KMS-11 (cell line): Measurements from ENCODE around the gene BTBD2.

ENCODE experiments used
- H2AFZ ChIP-seq: fragments of 200-600 bp; sonication (generic); 2 replicates; pipeline ENCODE4 v1.6.1; 2016; ENCODE audit warnings: antibody characterized with exemption, mixed run types, low read depth
- H3K27ac ChIP-seq: fragments of 200-600 bp; sonication (generic); 2 replicates; pipeline ENCODE4 v1.6.1; 2016; ENCODE audit warnings: mild to moderate bottlenecking, mixed run types
- H3K27me3 ChIP-seq: fragments of 200-600 bp; sonication (generic); 2 replicates; pipeline ENCODE4 v1.6.1; 2017; ENCODE audit warnings: mild to moderate bottlenecking, low read depth, mixed run types, moderate library complexity; ENCODE audit not compliant: insufficient read depth
- H3K36me3 ChIP-seq: fragments of 200-600 bp; sonication (generic); 2 replicates; pipeline ENCODE4 v1.6.1; 2017; ENCODE audit warnings: mild to moderate bottlenecking, mixed run types; ENCODE audit not compliant: insufficient read depth
- H3K4me1 ChIP-seq: fragments of 200-600 bp; sonication (generic); 2 replicates; pipeline ENCODE4 v1.6.1; 2016; ENCODE audit warnings: mild to moderate bottlenecking, low read depth, mixed run types; ENCODE audit not compliant: poor library complexity, severe bottlenecking
- H3K4me2 ChIP-seq: fragments of 200-600 bp; sonication (generic); 2 replicates; pipeline ENCODE4 v1.7.0; 2016; ENCODE audit warnings: mild to moderate bottlenecking, mixed run types
- H3K4me3 ChIP-seq: fragments of 200-600 bp; sonication (generic); IDR thresholded peaks from 2 replicates; pipeline ENCODE4 v1.6.1; 2017; ENCODE audit warnings: low read depth, low read length, mixed read lengths; ENCODE audit not compliant: insufficient read depth
- H3K79me2 ChIP-seq: fragments of 200-600 bp; sonication (generic); 2 replicates; pipeline ENCODE4 v1.6.1; 2016; ENCODE audit warnings: low read depth, mixed run types; ENCODE audit not compliant: insufficient read depth
- H3K9ac ChIP-seq: fragments of 200-600 bp; sonication (generic); 2 replicates; pipeline ENCODE4 v1.6.1; 2016; ENCODE audit warnings: mild to moderate bottlenecking, mixed run types
- H4K20me1 ChIP-seq: fragments of 200-600 bp; sonication (generic); 2 replicates; pipeline ENCODE4 v1.6.1; 2016; ENCODE audit warnings: mild to moderate bottlenecking, mixed run types; ENCODE audit not compliant: insufficient read depth
- TF ChIP-seq, protein P1 (sequence below): fragments of 200-600 bp; sonication (generic); conservative IDR thresholded peaks from 2 replicates; pipeline ENCODE4 v1.6.1; 2017; ENCODE audit warnings: low read depth, mild to moderate bottlenecking, antibody characterized with exemption, low read length, moderate library complexity, mixed read lengths

The BTBD2 gene

DNA sequence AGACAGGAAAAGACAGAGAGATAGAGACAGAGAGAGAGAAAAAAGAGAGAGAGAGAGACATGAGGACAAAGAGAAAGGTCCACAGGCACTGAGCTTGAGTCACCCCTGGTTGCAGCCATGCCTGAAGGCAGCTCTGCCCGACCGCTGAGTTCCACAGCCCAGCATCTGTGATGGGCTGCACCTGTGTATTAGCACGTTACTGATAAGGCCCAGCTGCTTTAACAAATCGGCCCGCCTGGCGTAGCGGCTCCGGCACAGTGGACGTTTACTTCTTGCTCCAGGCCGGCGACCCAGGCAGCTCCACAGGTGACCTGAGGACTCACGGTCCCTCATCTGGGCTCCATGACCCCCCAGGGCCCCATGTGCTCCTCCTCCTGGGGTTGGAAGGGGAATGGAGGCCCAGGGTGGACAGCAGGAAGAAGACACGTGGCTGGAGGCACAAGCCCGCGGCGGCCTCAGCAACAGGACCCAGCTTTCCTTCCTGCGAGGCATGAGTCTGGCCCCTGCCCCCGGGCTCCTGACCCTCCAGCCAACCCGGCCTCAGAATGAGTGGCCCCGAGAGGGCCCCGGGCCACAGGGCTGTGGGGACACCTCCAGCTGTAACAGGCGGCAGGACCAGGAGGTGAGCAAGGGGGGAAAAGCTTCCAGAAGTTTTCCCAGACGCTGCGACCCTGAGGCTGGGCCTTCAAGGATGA, 78.5 kb downstream of the BTBD2 start:
- no peaks in the 10 kb centered on the region for H4K20me1 ChIP-seq
- H3K27me3 ChIP-seq: no peaks in the 10 kb centered on the region
- no peaks in the 10 kb centered on the region for H3K36me3 ChIP-seq
- no peak overlapping the region for H3K27ac ChIP-seq
- no peak overlapping the region for H3K9ac ChIP-seq
- TF ChIP-seq, protein P1, sequence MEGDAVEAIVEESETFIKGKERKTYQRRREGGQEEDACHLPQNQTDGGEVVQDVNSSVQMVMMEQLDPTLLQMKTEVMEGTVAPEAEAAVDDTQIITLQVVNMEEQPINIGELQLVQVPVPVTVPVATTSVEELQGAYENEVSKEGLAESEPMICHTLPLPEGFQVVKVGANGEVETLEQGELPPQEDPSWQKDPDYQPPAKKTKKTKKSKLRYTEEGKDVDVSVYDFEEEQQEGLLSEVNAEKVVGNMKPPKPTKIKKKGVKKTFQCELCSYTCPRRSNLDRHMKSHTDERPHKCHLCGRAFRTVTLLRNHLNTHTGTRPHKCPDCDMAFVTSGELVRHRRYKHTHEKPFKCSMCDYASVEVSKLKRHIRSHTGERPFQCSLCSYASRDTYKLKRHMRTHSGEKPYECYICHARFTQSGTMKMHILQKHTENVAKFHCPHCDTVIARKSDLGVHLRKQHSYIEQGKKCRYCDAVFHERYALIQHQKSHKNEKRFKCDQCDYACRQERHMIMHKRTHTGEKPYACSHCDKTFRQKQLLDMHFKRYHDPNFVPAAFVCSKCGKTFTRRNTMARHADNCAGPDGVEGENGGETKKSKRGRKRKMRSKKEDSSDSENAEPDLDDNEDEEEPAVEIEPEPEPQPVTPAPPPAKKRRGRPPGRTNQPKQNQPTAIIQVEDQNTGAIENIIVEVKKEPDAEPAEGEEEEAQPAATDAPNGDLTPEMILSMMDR: no peak
- no peak overlapping the region for H2AFZ ChIP-seq
- no peak overlapping the region for H3K4me2 ChIP-seq
- peaks cover under 1% of the 10 kb centered on the region; the same call in 1 of the 2 replicates for H3K79me2 ChIP-seq
- H3K4me3 ChIP-seq: no peak overlapping the region
- peaks cover 7% of the 10 kb centered on the region for H3K4me1 ChIP-seq

DNA sequence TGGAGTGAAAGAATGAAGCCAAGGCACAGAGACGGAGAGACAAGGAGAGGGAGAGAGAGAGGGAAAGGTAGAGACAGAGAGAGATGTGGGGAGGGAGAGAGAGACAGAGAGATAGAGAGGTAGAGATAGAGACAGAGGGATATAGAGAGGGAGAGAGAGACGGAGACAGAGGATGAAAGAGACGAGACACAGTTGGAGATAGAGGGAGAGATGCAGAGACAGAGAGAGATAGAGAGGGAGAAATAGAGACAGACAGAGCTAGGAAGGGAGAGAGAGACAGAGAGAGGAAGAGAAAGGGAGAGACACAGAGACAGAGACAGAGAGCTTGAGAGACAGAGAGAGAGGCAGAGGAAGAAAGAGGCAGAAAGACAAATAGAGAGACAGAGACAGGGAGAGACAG, 79.1 kb downstream of the BTBD2 start:
- Histone ChIP-seq H3K9ac (no peak overlapping the region), H3K4me3 (no peak overlapping the region), H4K20me1 (no peaks in the 10 kb centered on the region), H3K79me2 (no peaks in the 10 kb centered on the region), H3K4me2 (no peak overlapping the region), H3K27ac (no peak overlapping the region), H3K36me3 (no peaks in the 10 kb centered on the region), H3K27me3 (no peaks in the 10 kb centered on the region), H2AFZ (no peak overlapping the region), H3K4me1 (peaks cover 7% of the 10 kb centered on the region)
- TF ChIP-seq, protein P1: no peak

DNA sequence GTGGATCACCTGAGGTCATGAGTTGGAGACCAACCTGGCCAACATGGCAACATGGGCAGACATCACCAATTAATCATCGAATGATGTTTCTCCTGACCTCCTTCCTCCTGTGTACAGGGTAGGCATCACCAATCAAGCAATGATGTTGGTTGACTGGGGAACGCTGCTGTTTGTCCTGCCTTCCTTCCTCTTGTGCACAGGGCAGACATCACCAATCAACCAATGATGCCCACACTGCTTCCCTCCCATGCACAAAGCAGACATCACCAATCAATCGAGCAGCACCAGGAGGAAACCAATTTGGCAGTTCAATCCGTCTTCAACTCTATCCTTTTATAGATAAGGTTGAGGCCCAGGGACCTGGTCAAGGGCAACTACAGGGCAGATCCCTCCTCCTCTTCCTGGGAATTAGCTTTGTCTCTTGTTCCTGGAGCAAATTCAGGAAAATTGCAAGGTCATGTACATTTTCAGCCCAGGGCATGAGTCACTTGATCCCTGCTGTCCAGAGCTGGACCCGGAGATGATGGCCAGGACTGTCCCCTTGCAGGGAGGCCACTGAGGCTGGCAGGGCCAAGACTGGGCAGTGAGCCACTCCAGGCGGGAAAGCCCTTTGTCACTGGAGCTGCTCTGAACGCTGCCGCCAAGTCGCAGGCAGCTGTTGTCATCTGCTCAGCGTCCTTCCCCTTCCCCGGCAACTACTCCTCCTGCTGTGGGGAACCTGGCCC, 79.9 kb downstream of the BTBD2 start:
- H3K79me2 ChIP-seq: no peaks in the 10 kb centered on the region
- H2AFZ ChIP-seq: no peak overlapping the region
- no peaks in the 10 kb centered on the region for H3K27me3 ChIP-seq
- H4K20me1 ChIP-seq: no peaks in the 10 kb centered on the region
- no peak overlapping the region for H3K9ac ChIP-seq
- H3K4me2 ChIP-seq: no peak overlapping the region
- peaks cover 7% of the 10 kb centered on the region for H3K4me1 ChIP-seq
- H3K4me3 ChIP-seq: no peak overlapping the region
- no peak overlapping the region for H3K27ac ChIP-seq
- TF ChIP-seq, protein P1: no peak
- H3K36me3 ChIP-seq: no peaks in the 10 kb centered on the region
